Activated CD4-positive, alpha-beta T cell treated with anti-CD3 and anti-CD28 coated beads, Interleukin-2, Interleukin-4, amounts not matched to agents 100 ng/mL and 50 ng/mL, durations not matched to agents 16 hours and 8 hours (primary cell): ENCODE measurements around the gene KLHL10.

Source experiments
- DNase-seq: peaks from one replicate; pipeline ENCODE4 v3.0.0-alpha.2; 2020; ENCODE audit warnings: low spot score

The KLHL10 gene

GRCh38 chr17:41837761-41838538 lies at the start of gene KLHL10:
TSS of gene KLHL10 (plus strand) at chr17:41837825. CDS start at chr17:41837933, 108 bp downstream.
- DNase-seq: no peak

GRCh38 chr17:41792845-41793783 lies 44.5 kb upstream of the KLHL10 start:
- DNase-seq: no peak

- DNase-seq: no peak
Observed at GRCh38 chr17:41793784-41794539, 43.7 kb upstream of the KLHL10 start.

GRCh38 chr17:41794540-41794975 lies 43.1 kb upstream of the KLHL10 start:
- no peak for DNase-seq

GRCh38 chr17:41796121-41796895 lies 41.3 kb upstream of the KLHL10 start:
- no peak for DNase-seq

- DNase-seq: no peak
Observed at GRCh38 chr17:41797377-41797776, 40.2 kb upstream of the KLHL10 start.

- no peak for DNase-seq
Observed at GRCh38 chr17:41799366-41799765, 38.3 kb upstream of the KLHL10 start.

- DNase-seq: no peak
Observed at GRCh38 chr17:41800601-41801373, 36.8 kb upstream of the KLHL10 start.

GRCh38 chr17:41801374-41802271 lies 36.0 kb upstream of the KLHL10 start:
- DNase-seq: peak; percentile 65

- DNase-seq: no peak
Observed at GRCh38 chr17:41803049-41804020, 34.3 kb upstream of the KLHL10 start.

GRCh38 chr17:41806685-41807445 lies 30.8 kb upstream of the KLHL10 start:
- DNase-seq: no peak

GRCh38 chr17:41810659-41811548 lies 26.7 kb upstream of the KLHL10 start:
- DNase-seq: no peak

GRCh38 chr17:41811549-41812380 lies 25.9 kb upstream of the KLHL10 start, which contains the start of gene P3H4:
TSS of gene P3H4 (minus strand) at chr17:41811949. CDS start at chr17:41811915, 34 bp downstream.
- peak; percentile 57 for DNase-seq

GRCh38 chr17:41812381-41813151 lies 25.1 kb upstream of the KLHL10 start, which contains the start of gene FKBP10:
TSS of gene FKBP10 (plus strand) at chr17:41813004. CDS start at chr17:41813035, 31 bp downstream.
- no peak for DNase-seq
